Activated B cell treated with CpG ODN at 0.5 μM for 24 hours (primary cell): ENCODE results near the gene DOP1B. TPM values are rescaled to one million over a fixed set of nuclear protein-coding genes. Genes with fewer than 3 reads are reported as not detected.

Source experiments
- ATAC-seq: fragments of 200-7000 bp; cut with Tn5 transposase; one replicate; pipeline ENCODE4 v1.10.0; 2021; ENCODE audit warnings: low read depth, mild to moderate bottlenecking, moderate library complexity
- CTCF ChIA-PET: fragments of 350-600 bp; sonication (Branson Sonifier 250); formaldehyde crosslinking; loops from one replicate; lab custom pipeline; 2021; ENCODE audit warnings: antibody characterized with exemption; lab: Charles Lee
- POLR2A ChIA-PET: fragments of 350-600 bp; sonication (Branson Sonifier 250); formaldehyde crosslinking; loops from one replicate; lab custom pipeline; 2021; ENCODE audit warnings: antibody characterized with exemption; lab: Charles Lee
- DNase-seq: peaks from one replicate; pipeline ENCODE4 v3.0.0; 2022
- H3K27ac Mint-ChIP-seq: one replicate; pipeline ENCODE4 v1.8.0; 2020; ENCODE audit warnings: mixed read lengths
- H3K27me3 Mint-ChIP-seq: one replicate; pipeline ENCODE4 v1.8.0; 2021; ENCODE audit warnings: mixed read lengths
- H3K36me3 Mint-ChIP-seq: one replicate; pipeline ENCODE4 v1.8.0; 2021; ENCODE audit warnings: low read depth, mixed read lengths
- H3K4me1 Mint-ChIP-seq: one replicate; pipeline ENCODE4 v1.8.0; 2021; ENCODE audit warnings: mixed read lengths
- H3K4me3 Mint-ChIP-seq: one replicate; pipeline ENCODE4 v1.8.0; 2020; ENCODE audit warnings: mild to moderate bottlenecking, mixed read lengths
- H3K9me3 Mint-ChIP-seq: one replicate; pipeline ENCODE4 v1.8.0; 2020; ENCODE audit warnings: mixed read lengths
- CTCF ChIP-seq: fragments of 200-600 bp; IDR thresholded peaks from one replicate; pipeline ENCODE4 v1.8.0; 2022; ENCODE audit warnings: antibody characterized with exemption, mild to moderate bottlenecking
- intact Hi-C: fragments of 100-400 bp; cut with micrococcal nuclease; formaldehyde crosslinking; loops from one replicate; pipeline ENCODE4 v1.15.1; 2024
- total RNA-seq: library from RNA; stranded (reverse); gene quantifications from 2 replicates; pipeline ENCODE4 v1.2.3, GENCODE V29; 2022

Gene DOP1B
- 31.2 and 33.9 TPM in 2 replicates for total RNA-seq

- peak; percentile 3 for ATAC-seq
Observed at GRCh38 chr21:36156815-36157670, at the start of gene DOP1B. DOP1B (plus strand) TSS chr21:36156824; CDS start chr21:36164734, 7,910 bp downstream.

GRCh38 chr21:36109868-36110267 lies 46.8 kb upstream of the DOP1B start:
- CTCF ChIA-PET, result interaction anchor here (0.7 kb wide), 1 partner anchor 1222 kb away, joined by 3 read pairs; no protein-coding TSS in a partner anchor
- Mint-ChIP-seq H3K27ac (no peak overlapping the region), H3K4me1 (peaks cover 24% of the 10 kb centered on the region), H3K4me3 (no peak overlapping the region), H3K36me3 (no peaks in the 10 kb centered on the region), H3K9me3 (no peaks in the 10 kb centered on the region), H3K27me3 (peaks cover 14% of the 10 kb centered on the region)
- no peak for DNase-seq
- intact Hi-C loops, result loop anchor here (10.0 kb wide), 1 partner anchor 175 kb away; no protein-coding TSS in a partner anchor
- TF ChIP-seq CTCF, result no peak
- POLR2A ChIA-PET, result no interaction called here
- ATAC-seq, result no peak

More at GRCh38 chr21:36156815-36157670, at the start of gene DOP1B:
- H3K9me3 Mint-ChIP-seq, result no peaks in the 10 kb centered on the region
- ChIA-PET POLR2A (interaction anchor here (0.5 to 2.6 kb wide), 5 partner anchors 13 to 163 kb away, joined by 4 to 15 read pairs (median 10); partner anchors contain the start of genes CBR3 and MORC3), CTCF (no interaction called here)
- H3K4me3 Mint-ChIP-seq, result peak within 1 kb of the TSS; percentile 85
- no peak for DNase-seq
- no peaks in the 10 kb centered on the region for H3K27me3 Mint-ChIP-seq
- intact Hi-C loops, result loop anchor here (1.0 to 10.0 kb wide), 13 partner anchors 16 to 1110 kb away; partner anchors contain the start of genes CBR3, CHAF1B, MORC3 and RUNX1
- H3K36me3 Mint-ChIP-seq, result peaks cover 17% of the 10 kb centered on the region
- H3K27ac Mint-ChIP-seq, result peak within 1 kb of the TSS; percentile 77
- no peak for TF ChIP-seq CTCF
- peaks cover 31% of the 10 kb centered on the region for H3K4me1 Mint-ChIP-seq

GRCh38 chr21:36111238-36111637 lies 45.4 kb upstream of the DOP1B start:
- no peak for TF ChIP-seq CTCF
- H3K4me1 Mint-ChIP-seq, result peaks cover 30% of the 10 kb centered on the region
- ATAC-seq, result no peak
- CTCF ChIA-PET, result interaction anchor here (1.3 to 2.2 kb wide), 2 partner anchors 53 to 271 kb away, joined by 3 to 5 read pairs; no protein-coding TSS in a partner anchor
- peaks cover 6% of the 10 kb centered on the region for H3K27me3 Mint-ChIP-seq
- intact Hi-C loops, result loop anchor here (10.0 kb wide), 1 partner anchor 176 kb away; no protein-coding TSS in a partner anchor
- no peak overlapping the region for H3K27ac Mint-ChIP-seq
- no peak overlapping the region for H3K4me3 Mint-ChIP-seq
- no peak for DNase-seq
- no peaks in the 10 kb centered on the region for H3K36me3 Mint-ChIP-seq
- H3K9me3 Mint-ChIP-seq, result no peaks in the 10 kb centered on the region
- POLR2A ChIA-PET, result no interaction called here

- no peak for TF ChIP-seq CTCF
- no peak for ATAC-seq
- intact Hi-C loops, result loop anchor here (1.0 to 10.0 kb wide), 3 partner anchors 53 to 274 kb away; partner anchors contain the start of gene SETD4
- Mint-ChIP-seq H3K9me3 (no peaks in the 10 kb centered on the region), H3K36me3 (no peaks in the 10 kb centered on the region), H3K4me1 (peaks cover 30% of the 10 kb centered on the region), H3K4me3 (peak overlapping the region; percentile 75), H3K27me3 (no peaks in the 10 kb centered on the region), H3K27ac (peak overlapping the region; percentile 80)
- DNase-seq, result no peak
- POLR2A ChIA-PET, result interaction anchor here (1.2 to 3.2 kb wide), 2 partner anchors 22 to 54 kb away, joined by 6 to 14 read pairs; partner anchors contain the start of gene SETD4
- CTCF ChIA-PET, result interaction anchor here (0.6 to 2.2 kb wide), 8 partner anchors 9 to 714 kb away, joined by 3 to 5 read pairs (median 4); partner anchors contain the start of gene MORC3
Observed at GRCh38 chr21:36113647-36114428, 42.8 kb upstream of the DOP1B start.
